GM23338 (cell line): ENCODE measurements around the gene GPR34.

Source experiments
- CREB1 ChIP-seq: fragments of 250-450 bp; sonication (Bioruptor Pico); IDR thresholded peaks from 2 replicates; pipeline ENCODE4 v1.5.0; 2020; ENCODE audit warnings: low read depth, mild to moderate bottlenecking, moderate library complexity
- CTCF ChIP-seq, 2 experiments: fragments of 200-600 bp in 1 of 2; sonication (generic) in 1 of 2; conservative IDR thresholded peaks; 2 replicates each; pipeline versions ENCODE4 v1.5.1 to v1.6.1; 2016 to 2017; ENCODE audit warnings: antibody characterized with exemption in 2 of 2, low read depth in 2 of 2, mild to moderate bottlenecking in 2 of 2, moderate library complexity in 1 of 2
- ETS1 ChIP-seq: IDR thresholded peaks from 2 replicates; pipeline ENCODE4 v1.6.1; 2016; ENCODE audit warnings: antibody characterized with exemption
- EZH2 ChIP-seq: fragments of 200-600 bp; sonication (generic); IDR thresholded peaks from one replicate; pipeline ENCODE4 v1.8.0; 2017; ENCODE audit warnings: antibody characterized with exemption, mild to moderate bottlenecking, low read depth; ENCODE audit not compliant: unreplicated experiment
- EZH2phosphoT487 ChIP-seq: fragments of 200-600 bp; sonication (generic); IDR thresholded peaks from one replicate; pipeline ENCODE4 v1.8.1; 2018; ENCODE audit warnings: antibody characterized with exemption; ENCODE audit not compliant: unreplicated experiment
- JUNB ChIP-seq: IDR thresholded peaks from one replicate; pipeline ENCODE4 v1.6.1; 2016; ENCODE audit warnings: antibody characterized with exemption; ENCODE audit not compliant: unreplicated experiment
- NANOG ChIP-seq: IDR thresholded peaks from 2 replicates; pipeline ENCODE4 v1.6.1; 2016; ENCODE audit warnings: antibody characterized with exemption, borderline replicate concordance
- POLR2AphosphoS5 ChIP-seq: IDR thresholded peaks from 2 replicates; pipeline ENCODE4 v1.6.1; 2016; ENCODE audit warnings: antibody characterized with exemption, low read depth
- REST ChIP-seq: IDR thresholded peaks from one replicate; pipeline ENCODE4 v1.6.1; 2018; ENCODE audit warnings: antibody characterized with exemption; ENCODE audit not compliant: unreplicated experiment
- STAT1 ChIP-seq: IDR thresholded peaks from one replicate; pipeline ENCODE4 v1.6.1; 2016; ENCODE audit warnings: antibody characterized with exemption; ENCODE audit not compliant: unreplicated experiment
- ZNF114 ChIP-seq: fragments of 250-450 bp; sonication (Bioruptor Pico); IDR thresholded peaks from 2 replicates; pipeline ENCODE4 v1.5.0; 2020; ENCODE audit warnings: mild to moderate bottlenecking, moderate library complexity
- ZNF331 ChIP-seq: fragments of 250-450 bp; sonication (Bioruptor Pico); IDR thresholded peaks from 2 replicates; pipeline ENCODE4 v1.5.0; 2020; ENCODE audit warnings: low read depth, mild to moderate bottlenecking, moderate library complexity
- ZNF462 ChIP-seq: fragments of 250-450 bp; sonication (Bioruptor Pico); IDR thresholded peaks from 2 replicates; pipeline ENCODE4 v1.5.0; 2020; ENCODE audit warnings: mild to moderate bottlenecking, moderate library complexity

- no peak for TF ChIP-seq POLR2AphosphoS5
- no peak for TF ChIP-seq CTCF (conservative IDR thresholded peaks at IDR 0.05; ENCODE audit: low read depth in 2 of 2)
- no peak for TF ChIP-seq EZH2
- TF ChIP-seq CREB1 (CRISPR knock-in tag), result no peak
- TF ChIP-seq ZNF114 (CRISPR knock-in tag), result no peak
- TF ChIP-seq STAT1, result no peak
- no peak for TF ChIP-seq EZH2phosphoT487
- TF ChIP-seq ETS1, result no peak
- TF ChIP-seq NANOG, result peak; percentile 53; the same call in 1 of the 2 replicates
- no peak for TF ChIP-seq JUNB
- no peak for TF ChIP-seq REST
- TF ChIP-seq ZNF331 (CRISPR knock-in tag), result no peak
- no peak for TF ChIP-seq ZNF462 (CRISPR knock-in tag)
These were observed 51.1 kb downstream of the GPR34 start for GRCh38 chrX:41739871-41740270.
